Measurements from ENCODE around the gene HDX. TPM values are rescaled to one million over a fixed set of nuclear protein-coding genes. Genes with fewer than 3 reads are reported as not detected.

Gene HDX
- total and polyA plus RNA-seq, 2 experiments from 2014 or later: 15.3 to 16.3 TPM

DNA sequence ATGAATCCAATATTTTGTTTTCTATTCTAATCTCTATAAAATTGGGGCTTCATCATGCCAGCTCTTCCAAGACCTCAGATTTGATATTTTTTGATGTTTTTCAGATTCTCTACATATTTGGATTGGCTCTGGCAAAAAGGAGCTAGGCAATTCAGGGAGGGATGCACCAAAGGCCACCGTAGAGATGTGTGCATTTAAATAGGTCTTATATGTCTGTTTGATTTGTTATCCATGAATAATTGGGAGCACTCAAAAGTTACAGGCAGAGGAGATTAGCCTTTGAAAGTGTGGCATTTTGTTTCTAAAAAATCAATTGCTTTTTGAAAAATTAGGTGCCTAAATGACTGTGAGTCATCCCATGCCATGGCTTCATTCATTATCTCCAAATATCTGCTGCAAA is 167.1 kb downstream of the HDX start (continued):
- TF ChIP-seq, protein P1, sequence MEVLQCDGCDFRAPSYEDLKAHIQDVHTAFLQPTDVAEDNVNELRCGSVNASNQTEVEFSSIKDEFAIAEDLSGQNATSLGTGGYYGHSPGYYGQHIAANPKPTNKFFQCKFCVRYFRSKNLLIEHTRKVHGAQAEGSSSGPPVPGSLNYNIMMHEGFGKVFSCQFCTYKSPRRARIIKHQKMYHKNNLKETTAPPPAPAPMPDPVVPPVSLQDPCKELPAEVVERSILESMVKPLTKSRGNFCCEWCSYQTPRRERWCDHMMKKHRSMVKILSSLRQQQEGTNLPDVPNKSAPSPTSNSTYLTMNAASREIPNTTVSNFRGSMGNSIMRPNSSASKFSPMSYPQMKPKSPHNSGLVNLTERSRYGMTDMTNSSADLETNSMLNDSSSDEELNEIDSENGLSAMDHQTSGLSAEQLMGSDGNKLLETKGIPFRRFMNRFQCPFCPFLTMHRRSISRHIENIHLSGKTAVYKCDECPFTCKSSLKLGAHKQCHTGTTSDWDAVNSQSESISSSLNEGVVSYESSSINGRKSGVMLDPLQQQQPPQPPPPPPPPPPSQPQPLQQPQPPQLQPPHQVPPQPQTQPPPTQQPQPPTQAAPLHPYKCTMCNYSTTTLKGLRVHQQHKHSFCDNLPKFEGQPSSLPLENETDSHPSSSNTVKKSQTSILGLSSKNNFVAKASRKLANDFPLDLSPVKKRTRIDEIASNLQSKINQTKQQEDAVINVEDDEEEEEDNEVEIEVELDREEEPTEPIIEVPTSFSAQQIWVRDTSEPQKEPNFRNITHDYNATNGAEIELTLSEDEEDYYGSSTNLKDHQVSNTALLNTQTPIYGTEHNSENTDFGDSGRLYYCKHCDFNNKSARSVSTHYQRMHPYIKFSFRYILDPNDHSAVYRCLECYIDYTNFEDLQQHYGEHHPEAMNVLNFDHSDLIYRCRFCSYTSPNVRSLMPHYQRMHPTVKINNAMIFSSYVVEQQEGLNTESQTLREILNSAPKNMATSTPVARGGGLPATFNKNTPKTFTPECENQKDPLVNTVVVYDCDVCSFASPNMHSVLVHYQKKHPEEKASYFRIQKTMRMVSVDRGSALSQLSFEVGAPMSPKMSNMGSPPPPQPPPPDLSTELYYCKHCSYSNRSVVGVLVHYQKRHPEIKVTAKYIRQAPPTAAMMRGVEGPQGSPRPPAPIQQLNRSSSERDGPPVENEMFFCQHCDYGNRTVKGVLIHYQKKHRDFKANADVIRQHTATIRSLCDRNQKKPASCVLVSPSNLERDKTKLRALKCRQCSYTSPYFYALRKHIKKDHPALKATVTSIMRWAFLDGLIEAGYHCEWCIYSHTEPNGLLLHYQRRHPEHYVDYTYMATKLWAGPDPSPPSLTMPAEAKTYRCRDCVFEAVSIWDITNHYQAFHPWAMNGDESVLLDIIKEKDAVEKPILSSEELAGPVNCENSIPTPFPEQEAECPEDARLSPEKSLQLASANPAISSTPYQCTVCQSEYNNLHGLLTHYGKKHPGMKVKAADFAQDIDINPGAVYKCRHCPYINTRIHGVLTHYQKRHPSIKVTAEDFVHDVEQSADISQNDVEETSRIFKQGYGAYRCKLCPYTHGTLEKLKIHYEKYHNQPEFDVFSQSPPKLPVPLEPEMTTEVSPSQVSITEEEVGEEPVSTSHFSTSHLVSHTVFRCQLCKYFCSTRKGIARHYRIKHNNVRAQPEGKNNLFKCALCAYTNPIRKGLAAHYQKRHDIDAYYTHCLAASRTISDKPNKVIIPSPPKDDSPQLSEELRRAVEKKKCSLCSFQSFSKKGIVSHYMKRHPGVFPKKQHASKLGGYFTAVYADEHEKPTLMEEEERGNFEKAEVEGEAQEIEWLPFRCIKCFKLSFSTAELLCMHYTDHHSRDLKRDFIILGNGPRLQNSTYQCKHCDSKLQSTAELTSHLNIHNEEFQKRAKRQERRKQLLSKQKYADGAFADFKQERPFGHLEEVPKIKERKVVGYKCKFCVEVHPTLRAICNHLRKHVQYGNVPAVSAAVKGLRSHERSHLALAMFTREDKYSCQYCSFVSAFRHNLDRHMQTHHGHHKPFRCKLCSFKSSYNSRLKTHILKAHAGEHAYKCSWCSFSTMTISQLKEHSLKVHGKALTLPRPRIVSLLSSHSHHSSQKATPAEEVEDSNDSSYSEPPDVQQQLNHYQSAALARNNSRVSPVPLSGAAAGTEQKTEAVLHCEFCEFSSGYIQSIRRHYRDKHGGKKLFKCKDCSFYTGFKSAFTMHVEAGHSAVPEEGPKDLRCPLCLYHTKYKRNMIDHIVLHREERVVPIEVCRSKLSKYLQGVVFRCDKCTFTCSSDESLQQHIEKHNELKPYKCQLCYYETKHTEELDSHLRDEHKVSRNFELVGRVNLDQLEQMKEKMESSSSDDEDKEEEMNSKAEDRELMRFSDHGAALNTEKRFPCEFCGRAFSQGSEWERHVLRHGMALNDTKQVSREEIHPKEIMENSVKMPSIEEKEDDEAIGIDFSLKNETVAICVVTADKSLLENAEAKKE (CRISPR knock-in tag; IDR thresholded peaks at IDR 0.05): no peak
- no peak for TF ChIP-seq ZNF331 (CRISPR knock-in tag; IDR thresholded peaks at IDR 0.05; ENCODE audit: low read depth)
- TF ChIP-seq JUNB (IDR thresholded peaks at IDR 0.05; ENCODE audit: unreplicated experiment): no peak
- no peak for TF ChIP-seq EZH2phosphoT487 (IDR thresholded peaks at IDR 0.05; ENCODE audit: unreplicated experiment)
- TF ChIP-seq, protein P2, sequence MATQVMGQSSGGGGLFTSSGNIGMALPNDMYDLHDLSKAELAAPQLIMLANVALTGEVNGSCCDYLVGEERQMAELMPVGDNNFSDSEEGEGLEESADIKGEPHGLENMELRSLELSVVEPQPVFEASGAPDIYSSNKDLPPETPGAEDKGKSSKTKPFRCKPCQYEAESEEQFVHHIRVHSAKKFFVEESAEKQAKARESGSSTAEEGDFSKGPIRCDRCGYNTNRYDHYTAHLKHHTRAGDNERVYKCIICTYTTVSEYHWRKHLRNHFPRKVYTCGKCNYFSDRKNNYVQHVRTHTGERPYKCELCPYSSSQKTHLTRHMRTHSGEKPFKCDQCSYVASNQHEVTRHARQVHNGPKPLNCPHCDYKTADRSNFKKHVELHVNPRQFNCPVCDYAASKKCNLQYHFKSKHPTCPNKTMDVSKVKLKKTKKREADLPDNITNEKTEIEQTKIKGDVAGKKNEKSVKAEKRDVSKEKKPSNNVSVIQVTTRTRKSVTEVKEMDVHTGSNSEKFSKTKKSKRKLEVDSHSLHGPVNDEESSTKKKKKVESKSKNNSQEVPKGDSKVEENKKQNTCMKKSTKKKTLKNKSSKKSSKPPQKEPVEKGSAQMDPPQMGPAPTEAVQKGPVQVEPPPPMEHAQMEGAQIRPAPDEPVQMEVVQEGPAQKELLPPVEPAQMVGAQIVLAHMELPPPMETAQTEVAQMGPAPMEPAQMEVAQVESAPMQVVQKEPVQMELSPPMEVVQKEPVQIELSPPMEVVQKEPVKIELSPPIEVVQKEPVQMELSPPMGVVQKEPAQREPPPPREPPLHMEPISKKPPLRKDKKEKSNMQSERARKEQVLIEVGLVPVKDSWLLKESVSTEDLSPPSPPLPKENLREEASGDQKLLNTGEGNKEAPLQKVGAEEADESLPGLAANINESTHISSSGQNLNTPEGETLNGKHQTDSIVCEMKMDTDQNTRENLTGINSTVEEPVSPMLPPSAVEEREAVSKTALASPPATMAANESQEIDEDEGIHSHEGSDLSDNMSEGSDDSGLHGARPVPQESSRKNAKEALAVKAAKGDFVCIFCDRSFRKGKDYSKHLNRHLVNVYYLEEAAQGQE (IDR thresholded peaks at IDR 0.05; ENCODE audit: unreplicated experiment): no peak
